IPS-18c (cell line): Measurements from ENCODE around the gene TEX22.

Experiments
- H3K4me3 ChIP-seq: 2 replicates; pipeline ENCODE4 v1.7.0; 2013; ENCODE audit warnings: low read depth, mild to moderate bottlenecking, low read length, moderate library complexity; ENCODE audit not compliant: insufficient read depth
- H3K9me3 ChIP-seq: one replicate; pipeline ENCODE4 v1.6.1; 2013; ENCODE audit warnings: mild to moderate bottlenecking, low read length, moderate library complexity; ENCODE audit not compliant: control insufficient read depth, insufficient read depth

The TEX22 gene

DNA sequence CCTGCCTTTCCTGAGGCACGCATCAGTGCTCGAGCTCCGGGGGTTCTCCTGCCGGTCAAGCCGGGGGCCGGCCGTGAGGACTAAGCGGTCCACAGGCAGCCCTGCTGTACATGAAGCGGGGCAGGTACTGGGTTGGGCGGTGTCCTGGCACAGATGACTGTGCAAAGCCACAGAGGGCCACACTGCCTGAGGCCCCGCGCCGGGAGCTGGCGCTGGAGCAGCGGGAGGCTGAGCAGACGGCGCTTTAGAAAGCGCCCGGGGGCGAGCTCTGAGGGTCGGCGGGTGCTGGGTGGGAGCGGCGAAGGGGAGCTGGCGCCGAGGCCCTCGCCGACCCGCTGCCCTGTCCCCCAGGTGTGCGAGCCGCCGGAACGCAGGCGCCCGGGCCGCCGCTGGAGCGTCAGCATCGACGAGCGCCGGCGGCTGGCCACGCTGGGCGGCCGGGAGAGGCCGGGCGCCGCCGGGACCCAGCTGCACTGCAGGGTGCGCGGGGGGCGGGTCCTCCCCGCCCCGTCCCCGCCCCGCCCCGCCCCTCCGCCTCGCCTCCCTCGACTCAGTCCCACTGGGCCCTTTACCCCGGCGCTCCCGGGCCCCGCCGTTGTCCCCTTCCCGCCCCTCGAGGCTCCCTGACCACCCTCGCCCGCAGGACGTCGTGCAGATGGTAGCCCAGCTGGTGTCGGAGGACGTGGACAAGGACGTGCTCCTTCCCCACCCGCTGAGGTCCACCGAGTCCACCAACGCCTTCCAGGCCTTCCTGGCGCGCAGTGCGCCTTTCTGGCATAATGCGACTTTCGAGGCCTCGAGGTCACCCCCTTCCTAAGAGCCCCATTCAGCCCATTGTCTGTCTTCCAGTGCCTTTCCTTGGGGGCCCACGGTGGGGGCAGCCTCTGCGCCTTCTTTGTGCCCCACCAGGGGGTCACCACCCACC, 12.9 kb downstream of the TEX22 start:
- peak overlapping the region; percentile 43 for H3K4me3 ChIP-seq
- peaks cover 3% of the 10 kb centered on the region for H3K9me3 ChIP-seq

DNA sequence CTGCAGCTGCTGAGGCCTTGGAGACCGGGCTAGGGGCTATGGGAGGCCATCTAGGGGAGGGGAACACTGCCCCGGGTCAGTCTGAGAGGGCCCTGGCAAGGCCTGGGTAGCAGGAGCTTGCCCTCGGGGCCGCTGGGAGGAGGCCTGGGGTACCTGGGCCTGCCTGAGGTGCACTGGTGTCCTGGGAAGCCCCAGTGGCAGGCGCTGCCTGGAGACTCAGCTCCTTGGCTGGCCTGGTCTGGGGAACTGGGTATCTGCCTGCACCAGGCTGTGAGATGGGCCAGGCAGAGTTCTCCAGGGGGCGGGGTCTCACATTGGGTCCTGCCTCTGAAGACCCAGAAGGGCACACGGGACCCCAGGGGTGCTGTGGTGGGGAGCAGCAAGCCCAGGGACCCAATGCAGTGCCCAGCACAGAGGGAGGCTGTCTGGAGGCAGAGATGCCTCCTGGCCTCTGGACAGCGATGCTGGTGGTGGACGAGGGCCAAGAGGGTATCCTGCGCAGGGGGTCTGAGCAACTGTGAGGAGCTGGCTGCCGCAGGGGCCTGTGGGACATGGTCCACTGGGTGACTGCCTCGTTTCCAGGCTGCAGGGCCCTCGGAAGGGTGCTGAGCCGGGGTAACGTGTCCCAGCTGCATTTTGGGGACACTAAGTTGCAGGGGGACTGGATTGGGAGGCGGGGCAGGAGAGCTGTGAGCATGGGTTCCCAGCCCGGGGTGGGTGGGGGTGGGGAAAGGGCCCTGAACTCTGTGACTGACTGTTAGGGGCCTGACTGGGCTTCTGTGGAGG, 13.8 kb downstream of the TEX22 start:
- H3K9me3 ChIP-seq: peaks cover 3% of the 10 kb centered on the region
- no peak overlapping the region for H3K4me3 ChIP-seq

DNA sequence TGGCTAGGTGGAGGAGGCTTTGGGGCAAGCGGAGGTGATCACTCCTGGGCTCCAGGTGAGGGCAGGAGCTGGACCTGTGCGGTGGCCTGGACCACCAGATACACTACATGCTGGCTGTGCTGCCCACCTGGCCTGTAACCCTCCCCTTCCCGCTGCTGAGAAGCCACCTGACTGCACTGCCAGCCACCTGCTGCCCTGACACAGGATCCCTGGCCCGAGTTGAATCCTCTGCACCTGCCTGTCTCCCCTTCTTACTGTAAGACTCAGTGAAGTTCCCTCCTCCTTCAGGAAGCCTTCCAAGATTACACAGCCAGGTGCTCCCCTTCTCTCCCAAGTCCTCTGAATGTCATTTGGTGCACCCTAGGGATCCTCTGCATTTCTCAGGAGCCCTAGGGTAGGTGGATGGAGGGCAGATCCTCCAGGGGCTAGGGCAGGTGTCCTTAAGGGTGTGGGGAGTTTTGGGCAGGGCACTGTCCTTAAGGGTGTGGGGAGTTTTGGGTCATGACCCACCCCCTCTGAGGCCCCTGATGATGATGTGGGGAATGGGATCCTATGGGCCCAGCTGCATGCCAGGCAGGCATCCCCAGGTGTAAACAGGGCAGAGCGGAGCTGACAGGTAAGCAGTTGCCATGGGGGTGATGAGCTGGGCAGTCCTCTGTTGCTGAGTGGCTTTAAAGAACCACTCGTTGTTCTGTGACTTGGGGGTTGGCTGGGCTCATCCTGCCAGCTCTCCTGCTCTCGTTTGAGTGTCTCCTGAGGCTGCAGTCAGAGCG, 14.6 kb downstream of the TEX22 start:
- peaks cover 3% of the 10 kb centered on the region for H3K9me3 ChIP-seq
- H3K4me3 ChIP-seq: no peak overlapping the region

DNA sequence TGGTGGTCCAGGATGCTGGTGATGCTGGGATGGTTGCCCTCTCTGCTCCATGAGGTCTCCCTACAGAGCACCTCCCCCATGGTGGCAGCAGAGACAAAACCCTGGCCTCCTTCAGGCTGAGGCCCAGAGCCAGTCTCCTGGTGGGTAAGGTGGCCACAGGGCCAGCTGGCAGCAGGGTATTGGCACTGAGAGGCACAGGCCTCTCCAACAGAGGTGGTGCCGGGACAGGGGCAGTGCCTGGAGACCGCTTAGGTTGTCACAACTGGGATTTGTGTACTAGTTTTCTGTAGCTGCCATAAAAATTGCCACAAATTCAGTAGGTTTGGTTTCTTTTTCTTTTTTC, 15.2 kb downstream of the TEX22 start:
- no peak overlapping the region for H3K4me3 ChIP-seq
- peaks cover 3% of the 10 kb centered on the region for H3K9me3 ChIP-seq

DNA sequence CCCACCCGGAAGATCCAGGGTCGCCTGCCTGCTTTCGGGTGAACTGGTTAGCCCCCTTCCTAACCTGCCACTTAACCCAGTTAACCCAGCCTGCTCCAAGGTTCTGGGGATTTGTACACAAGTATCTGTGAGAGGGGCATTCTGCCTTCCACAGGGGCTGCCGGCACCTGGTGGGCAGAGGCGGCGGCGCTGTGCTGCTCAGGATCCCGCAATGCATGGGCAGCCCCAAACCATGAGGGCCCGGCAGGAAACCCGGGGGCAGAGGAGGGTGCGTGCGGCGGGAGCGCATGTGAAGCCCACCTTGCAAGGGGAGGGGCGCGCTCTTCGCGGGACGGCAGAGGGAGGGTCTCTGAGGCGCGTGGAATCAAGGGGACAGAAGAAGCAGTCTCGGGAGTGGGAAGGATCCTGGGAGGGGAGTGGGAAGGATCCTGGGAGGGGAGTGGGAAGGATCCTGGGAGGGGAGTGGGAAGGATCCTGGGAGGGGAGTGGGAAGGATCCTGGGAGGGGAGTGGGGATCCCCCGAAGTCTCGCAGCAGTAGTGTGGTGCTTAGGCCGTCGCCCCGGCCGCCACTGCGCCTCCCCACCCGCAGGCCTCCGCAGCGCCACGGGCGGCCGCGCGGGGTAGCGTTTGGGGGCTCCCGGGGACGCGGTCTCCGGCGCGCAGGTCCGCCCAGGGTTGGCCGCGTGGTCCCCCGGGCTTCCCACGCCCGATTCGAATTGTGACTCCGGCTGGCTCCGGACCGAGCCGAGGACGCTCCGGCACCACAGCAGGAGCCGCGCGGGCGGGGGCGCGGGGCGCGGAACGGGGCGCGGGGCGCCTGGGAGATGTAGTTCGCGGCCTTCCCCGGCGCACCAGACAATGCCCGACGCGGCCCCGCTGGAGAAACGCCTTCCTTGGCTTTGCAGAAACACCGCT, 16.4 kb downstream of the TEX22 start:
- peak overlapping the region; percentile 63 for H3K4me3 ChIP-seq
- H3K9me3 ChIP-seq: peaks cover 3% of the 10 kb centered on the region

DNA sequence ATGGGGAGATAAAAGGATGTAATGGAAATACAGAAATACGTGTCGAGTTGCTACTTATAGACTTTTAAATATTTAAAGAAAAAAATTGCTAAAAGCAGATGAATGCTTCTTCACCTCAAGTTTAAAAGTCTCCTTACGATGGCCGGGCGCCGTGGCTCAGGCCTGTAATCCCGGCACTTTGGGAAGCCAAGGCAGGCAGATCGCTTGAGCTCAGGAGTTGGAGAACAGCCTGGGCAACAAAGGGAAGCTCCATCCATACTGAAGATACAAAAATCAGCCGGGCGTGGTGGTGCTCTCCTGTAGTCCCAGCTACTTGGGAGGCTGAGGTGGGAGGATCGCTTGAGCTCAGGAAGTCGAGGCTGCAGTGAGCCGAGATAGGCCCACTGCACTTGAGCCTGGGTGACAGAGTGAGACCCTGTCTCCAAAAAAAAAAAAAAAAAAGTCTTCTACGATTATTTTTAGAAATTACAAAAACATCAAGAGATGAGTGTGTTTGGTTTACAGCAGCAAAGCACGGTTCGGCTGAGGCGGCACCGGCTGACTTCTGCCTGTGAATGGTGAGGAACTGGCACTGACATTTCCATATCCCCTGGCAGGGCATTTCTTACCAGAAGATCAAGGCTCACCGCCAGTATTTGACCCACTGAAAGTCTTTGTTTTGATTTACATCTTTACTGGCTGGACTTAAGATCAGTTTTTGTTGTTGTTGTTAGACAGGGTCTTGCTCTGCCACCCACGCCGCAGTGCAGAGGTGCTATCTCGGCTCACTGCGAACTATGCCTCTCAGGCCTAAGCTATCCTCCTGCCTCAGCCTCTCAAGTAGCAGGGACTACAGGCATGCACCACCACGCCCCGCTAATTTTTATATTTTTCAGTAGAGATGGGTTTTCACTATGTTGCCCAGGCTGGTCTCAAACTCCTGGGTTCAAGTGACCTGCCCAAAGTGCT, 17.4 kb downstream of the TEX22 start:
- no peak overlapping the region for H3K4me3 ChIP-seq
- H3K9me3 ChIP-seq: peaks cover 3% of the 10 kb centered on the region

DNA sequence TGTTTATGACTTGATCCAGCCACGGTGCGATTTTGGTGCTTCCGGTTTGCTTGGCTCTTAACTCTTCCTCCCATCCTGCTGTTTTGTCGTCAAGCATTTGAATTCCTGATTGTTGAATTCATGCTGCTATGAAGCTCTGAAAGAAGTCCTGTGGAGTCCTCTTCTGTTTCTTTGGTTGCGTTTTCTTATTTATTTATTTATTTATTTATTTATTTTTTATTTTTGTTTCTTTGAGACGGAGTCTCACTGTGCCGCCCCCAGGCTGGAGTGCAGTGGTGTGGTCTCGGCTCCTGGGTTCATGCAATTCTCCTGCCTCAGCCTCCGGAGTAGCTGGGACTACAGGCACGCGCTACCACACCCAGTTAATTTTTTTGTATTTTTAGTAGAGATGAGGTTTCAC, 18.3 kb downstream of the TEX22 start:
- H3K4me3 ChIP-seq: no peak overlapping the region
- no peaks in the 10 kb centered on the region for H3K9me3 ChIP-seq

DNA sequence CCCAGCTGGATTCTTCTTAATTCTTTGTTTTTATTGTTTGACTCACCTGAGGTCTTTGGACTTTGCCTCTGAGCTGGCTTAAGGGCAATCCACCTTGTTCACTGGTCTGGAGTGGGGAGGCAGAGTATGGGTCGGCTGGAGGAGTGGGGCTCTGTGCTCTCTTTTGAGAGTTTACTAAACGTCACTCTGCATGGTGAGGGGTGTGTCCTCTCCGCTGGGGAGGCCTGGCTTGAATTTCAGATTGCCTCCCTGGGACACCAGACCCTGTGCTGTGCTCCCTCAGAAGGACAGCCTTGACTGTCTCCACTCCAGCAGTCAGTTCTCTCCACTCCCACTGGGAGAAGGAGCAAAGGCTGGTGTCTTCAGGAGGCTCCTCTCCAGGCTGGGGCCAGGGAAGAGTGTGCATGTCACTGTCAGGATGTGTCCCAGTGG, 19.4 kb downstream of the TEX22 start:
- Histone ChIP-seq H3K9me3 (no peaks in the 10 kb centered on the region), H3K4me3 (no peak overlapping the region)

DNA sequence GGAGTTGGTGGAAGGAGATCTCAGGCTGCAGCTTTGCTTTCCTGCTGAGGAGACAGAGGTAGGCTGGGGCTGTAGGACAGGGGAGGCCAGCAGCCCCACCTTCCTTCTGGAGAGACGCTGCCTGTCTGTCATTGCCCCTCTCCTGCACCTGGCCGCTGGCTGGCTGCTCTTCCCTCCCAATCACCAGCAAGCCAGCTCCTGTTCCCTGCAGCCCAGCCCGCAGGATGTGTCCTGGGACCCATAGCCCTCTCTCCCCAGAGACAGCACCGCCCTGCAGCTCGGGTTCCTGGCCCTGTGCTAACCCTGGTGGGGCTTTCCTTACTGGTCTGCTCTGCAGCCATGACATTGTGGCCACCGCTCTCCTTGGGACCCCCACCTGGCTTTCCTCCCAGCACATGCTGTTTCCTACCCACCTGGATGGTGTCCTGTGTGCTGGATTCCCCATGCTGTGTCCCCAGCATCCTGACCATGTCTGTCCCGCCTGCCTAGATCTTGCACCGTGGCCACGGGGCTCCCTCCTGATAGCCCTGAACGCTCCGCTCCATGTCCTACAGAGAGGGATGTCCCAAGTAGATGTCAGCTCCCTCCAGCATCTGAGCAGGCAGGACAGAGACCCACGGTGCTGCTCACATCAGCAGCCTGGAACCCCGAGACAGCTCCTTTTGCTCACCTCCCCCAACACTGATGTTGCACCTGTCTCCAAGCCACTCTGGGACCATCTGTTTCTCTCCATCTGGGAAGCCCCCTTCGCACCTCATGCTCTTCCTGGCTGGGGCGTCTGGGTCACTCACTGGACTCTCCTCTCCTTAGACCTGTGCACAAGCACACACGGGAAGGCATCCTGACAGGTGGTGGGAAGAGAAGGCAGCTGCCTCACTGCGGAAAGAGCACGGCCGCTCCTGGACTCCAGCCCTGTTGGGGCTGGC, 20.2 kb downstream of the TEX22 start:
- Histone ChIP-seq H3K4me3 (peak overlapping the region; percentile 74), H3K9me3 (no peaks in the 10 kb centered on the region)

DNA sequence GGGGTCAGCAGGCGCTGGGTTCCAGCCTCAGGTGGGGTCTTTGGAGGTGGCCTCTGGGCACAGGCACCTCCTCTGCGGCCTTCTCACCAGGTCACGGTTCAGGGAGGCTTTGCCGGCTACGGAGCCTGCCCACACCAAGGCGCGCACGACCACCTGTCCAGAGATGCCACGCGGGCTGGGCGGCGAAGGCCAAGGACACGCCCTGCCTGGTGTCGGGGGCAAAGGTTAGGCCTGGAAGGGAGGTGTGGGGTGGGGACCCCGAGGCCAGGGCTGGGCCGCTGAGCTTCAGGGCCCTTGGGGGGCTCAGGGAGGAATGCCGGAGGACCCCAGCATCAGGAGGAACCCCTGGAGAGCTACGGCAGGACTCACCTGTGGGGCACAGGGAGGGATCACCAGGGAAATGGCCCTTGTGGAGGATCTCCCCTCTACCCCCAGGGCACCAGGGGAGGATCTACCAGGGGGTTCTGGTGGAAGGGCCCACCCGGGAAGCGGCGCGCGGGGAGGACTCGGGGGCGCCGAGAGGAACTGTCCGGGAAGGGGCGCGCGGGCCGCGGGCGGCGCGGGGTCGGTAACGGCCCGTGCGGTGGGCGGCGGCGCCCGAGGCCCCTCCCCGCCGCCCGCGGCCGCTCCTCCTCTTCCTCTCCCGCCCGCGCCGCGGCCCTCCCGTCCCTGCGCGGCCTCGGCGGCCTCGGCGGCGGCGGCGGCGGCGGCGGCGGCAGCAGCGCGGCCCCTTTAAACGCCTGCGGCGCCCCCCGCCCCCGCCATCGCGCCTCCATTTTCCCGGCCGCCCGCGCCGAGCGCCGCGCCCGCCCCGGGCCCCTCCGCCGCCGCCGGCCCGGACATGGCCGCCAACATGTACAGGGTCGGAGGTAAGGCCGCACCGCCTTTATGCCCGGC, 21.1 kb downstream of the TEX22 start, which contains the start of gene MTA1:
Gene MTA1, plus strand, starts transcription at position 633 of the 897 bp plus-strand sequence. Its CDS starts 209 bp downstream, at position 842.
- H3K4me3 ChIP-seq: peak within 1 kb of the TSS; percentile 74
- H3K9me3 ChIP-seq: no peaks in the 10 kb centered on the region

DNA sequence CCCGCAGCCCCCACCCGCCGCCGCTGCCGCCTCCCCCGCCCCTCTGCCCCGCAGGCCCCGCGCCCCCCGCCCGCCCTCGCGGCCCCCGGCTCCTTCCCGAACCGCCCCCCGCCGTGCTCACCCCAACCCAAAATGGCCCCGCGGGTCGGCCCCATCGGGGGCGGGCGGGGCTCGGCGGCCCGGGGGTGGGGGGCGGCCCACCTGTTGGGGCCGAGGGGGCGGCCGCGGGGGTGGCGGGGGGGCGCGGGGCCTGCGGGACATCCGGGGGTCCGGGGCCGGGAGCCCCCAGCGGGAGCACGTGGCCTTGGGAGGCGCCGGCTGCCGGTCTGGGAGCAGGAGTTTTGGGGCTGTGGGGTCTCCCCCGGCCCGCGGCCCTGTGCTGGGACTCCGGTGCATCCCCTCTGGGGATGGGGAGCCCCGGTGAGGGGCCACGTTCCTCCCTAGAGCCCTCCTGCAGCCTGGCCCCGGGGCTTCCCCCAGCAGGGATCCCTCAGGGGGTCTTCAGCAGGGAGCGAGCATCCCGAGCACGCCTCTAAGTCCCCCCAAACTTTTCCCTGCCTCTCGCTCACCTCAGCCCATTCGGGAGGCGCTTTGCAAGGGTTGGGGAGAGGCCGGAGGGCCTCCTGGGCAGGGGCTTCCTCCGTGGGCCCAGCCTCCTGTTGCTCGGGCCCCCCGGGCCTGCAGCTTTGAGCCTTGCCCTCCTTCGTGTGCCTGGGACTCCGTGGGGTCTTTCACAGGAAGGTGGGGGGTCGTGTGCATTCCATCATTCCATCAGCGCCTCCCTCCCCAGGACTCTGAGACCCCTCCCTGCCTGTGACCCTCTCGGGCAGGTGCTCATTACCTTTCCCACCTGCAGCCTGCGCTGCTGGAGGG, 22.0 kb downstream of the TEX22 start:
- Histone ChIP-seq H3K9me3 (no peaks in the 10 kb centered on the region), H3K4me3 (peak overlapping the region; percentile 69)

DNA sequence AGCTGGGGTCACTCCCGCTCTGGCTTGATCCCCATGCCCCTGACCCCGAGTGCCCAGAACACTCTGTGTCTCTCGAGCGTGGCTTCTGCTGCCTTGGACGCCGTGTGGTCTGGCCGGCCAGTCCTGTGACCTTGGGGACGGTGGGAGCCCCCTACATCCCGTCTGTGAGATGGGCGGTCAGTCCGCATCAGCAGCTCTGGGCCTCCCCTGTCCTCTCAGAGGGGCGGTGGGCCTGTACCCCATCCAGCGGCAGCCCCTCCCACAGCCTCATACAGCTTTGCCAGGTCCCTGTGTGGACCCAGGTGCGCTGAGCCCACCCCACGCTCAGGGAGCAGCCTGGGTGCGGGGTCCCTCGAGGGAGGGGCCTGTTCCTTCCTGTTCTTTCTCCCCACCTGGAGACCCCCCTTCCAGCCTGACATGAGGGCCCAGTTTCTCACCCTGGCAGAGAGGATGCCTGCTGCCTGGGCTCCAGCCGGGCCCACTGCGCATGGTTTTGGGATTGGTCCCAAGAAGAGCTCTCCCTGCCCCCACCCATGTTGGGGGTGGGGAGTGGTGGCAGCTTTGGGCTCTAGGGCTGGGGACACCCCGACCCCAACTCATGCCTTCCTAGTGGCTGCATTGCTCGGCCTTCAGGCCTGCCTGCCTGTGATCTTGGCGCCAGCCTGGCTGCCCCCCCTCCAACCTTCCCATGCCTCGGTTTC, 22.8 kb downstream of the TEX22 start:
- H3K4me3 ChIP-seq: peak overlapping the region; percentile 69
- no peaks in the 10 kb centered on the region for H3K9me3 ChIP-seq
